WI38 (cell line): ENCODE measurements around the gene COMT.

Experiments used
- H3K4me3 ChIP-seq: 2 replicates; pipeline ENCODE4 v1.5.1; 2011; ENCODE audit warnings: low read depth, mild to moderate bottlenecking, control low read depth, low read length
- CTCF ChIP-seq: IDR thresholded peaks from 2 replicates; pipeline ENCODE4 v1.5.1; 2012; ENCODE audit warnings: low read depth, mild to moderate bottlenecking, control low read depth, low read length

Gene COMT

GRCh38 chr22:19916006-19916405 lies 25.6 kb upstream of the COMT start:
- H3K4me3 ChIP-seq = no peak overlapping the region
- TF ChIP-seq CTCF = no peak

DNA sequence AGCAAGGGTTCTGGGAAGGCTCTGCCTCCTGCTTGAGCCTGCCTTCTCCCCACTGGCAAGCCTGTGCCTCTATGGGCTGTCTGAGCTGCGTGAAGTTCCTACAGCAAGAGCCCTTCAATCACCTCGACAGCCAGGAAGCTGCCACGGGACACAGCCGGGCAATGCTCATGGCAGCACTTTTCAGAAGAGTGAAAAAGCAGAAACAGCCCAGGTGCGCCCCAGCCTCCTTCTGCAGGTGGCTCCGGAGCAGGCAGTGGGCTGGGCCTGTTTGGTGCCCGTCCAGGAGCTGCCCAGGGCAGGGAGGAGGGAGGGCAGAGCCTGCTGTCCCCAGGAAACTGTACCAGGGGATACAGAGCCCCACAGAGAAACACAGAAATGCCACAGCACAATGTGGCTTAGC lies 24.6 kb upstream of the COMT start:
- no peak overlapping the region for H3K4me3 ChIP-seq
- TF ChIP-seq CTCF = no peak

DNA sequence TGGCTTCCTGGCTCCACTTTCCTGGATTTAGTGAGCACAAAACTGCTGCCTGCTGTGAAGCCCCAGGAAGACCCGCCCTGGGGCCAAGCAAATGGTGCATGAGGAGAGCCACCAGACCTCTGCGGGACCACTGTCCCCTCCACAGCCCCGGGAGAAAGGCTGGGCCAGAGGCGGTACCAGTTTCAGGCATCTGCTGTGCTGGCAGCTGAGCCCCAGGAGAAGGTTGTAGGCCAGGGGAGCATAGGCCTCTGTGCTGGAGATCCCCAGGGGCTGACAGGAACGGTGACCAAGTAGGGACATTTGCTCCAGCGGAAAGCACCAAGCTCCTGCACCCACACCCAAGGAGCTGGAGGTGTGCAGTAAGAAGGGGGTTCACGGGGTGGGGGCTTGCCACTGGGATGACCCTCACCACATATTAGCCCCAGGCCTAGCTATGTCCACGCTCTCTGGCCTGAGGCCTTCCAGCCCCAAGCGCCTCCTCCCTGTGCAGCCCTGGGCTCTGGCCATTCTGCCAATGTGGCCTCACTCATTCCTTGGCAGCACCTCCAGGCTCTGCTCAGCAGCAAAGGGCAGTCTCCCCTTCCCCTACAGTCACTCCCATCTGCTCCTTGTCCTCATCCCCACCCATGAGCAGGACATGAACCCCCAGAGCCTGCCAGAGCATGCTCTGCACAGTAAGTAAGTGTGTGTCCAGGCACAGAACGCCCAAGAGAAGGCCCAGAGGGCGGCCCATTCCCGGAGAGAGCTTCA lies 24.0 kb upstream of the COMT start:
- no peak overlapping the region for H3K4me3 ChIP-seq
- no peak for TF ChIP-seq CTCF

- no peak overlapping the region for H3K4me3 ChIP-seq
- TF ChIP-seq CTCF = no peak
These were observed 23.1 kb upstream of the COMT start for GRCh38 chr22:19918332-19919106.

GRCh38 chr22:19919701-19920363 lies 21.7 kb upstream of the COMT start:
- no peak overlapping the region for H3K4me3 ChIP-seq
- TF ChIP-seq CTCF = no peak

DNA sequence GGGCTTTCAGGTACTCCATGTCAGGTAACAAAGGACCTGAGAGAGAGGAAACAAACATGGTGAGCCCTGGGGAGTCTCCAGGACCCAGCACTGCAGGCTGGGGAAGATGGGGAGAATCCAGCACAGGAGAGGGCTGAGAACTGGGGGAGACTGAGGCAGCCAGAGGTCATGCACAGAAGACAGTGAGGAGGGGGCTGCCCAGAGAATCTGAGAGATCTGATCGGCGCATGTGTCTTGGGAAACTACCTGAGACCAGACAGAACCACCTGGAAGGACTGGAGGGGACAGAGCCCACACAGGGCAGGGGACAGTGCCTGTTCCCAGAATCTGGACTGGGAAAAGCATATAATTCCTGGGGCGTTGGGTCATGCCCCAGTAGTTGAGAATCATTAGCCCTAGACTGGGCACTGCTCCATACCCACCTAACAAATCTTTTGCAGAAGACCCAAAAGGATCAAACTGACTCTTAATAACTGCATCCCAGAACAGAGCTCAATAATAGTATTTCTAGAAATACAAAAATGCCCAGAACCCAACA lies 20.0 kb upstream of the COMT start:
- TF ChIP-seq CTCF = no peak
- no peak overlapping the region for H3K4me3 ChIP-seq
